GM10266 (cell line): ENCODE results near the gene LHX3.

Source experiments
- DNase-seq: peaks from one replicate; pipeline ENCODE4 v3.0.0; 2012; ENCODE audit errors: extremely low spot score
- TF ChIP-seq, protein P1 (sequence below): IDR thresholded peaks from 2 replicates; pipeline ENCODE4 v1.5.1; 2012; ENCODE audit warnings: mild to moderate bottlenecking, low read depth; ENCODE audit not compliant: control insufficient read depth, insufficient read depth; ENCODE audit errors: missing control alignments

The LHX3 gene

DNA sequence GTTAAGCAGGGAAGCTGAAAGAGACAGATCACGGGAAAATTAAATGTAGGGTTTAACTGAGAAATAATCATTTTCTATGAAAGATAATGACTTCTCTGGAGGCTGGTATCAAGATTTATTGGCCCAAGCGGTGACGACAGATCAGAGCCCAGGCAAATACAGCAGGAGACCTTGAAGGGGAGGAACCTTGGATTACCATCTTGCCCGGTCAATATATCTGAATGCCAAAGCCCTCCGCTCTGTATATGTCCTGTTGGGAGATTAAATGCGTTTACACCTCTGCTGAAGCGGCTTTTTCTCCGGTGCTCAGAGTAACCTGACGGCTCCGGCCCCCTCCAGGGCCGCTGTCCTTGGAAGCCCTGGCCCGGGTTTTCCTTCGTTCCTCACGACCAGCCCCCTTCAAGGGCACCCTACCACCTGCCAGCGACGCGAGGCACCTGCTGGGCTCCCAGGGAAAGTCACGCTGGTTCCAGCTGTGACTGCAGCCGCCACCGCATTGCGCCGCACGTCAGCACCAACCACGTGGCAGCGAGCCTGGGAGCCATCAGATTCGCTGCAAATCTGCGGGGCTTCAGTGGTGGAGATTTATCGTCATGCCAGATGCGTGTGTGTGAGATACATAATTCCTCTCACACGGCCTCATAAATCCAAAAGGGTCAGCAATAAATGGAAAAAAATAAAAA lies 45.1 kb upstream of the LHX3 start:
- TF ChIP-seq, protein P1, sequence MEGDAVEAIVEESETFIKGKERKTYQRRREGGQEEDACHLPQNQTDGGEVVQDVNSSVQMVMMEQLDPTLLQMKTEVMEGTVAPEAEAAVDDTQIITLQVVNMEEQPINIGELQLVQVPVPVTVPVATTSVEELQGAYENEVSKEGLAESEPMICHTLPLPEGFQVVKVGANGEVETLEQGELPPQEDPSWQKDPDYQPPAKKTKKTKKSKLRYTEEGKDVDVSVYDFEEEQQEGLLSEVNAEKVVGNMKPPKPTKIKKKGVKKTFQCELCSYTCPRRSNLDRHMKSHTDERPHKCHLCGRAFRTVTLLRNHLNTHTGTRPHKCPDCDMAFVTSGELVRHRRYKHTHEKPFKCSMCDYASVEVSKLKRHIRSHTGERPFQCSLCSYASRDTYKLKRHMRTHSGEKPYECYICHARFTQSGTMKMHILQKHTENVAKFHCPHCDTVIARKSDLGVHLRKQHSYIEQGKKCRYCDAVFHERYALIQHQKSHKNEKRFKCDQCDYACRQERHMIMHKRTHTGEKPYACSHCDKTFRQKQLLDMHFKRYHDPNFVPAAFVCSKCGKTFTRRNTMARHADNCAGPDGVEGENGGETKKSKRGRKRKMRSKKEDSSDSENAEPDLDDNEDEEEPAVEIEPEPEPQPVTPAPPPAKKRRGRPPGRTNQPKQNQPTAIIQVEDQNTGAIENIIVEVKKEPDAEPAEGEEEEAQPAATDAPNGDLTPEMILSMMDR, result no peak
- no peak for DNase-seq

DNA sequence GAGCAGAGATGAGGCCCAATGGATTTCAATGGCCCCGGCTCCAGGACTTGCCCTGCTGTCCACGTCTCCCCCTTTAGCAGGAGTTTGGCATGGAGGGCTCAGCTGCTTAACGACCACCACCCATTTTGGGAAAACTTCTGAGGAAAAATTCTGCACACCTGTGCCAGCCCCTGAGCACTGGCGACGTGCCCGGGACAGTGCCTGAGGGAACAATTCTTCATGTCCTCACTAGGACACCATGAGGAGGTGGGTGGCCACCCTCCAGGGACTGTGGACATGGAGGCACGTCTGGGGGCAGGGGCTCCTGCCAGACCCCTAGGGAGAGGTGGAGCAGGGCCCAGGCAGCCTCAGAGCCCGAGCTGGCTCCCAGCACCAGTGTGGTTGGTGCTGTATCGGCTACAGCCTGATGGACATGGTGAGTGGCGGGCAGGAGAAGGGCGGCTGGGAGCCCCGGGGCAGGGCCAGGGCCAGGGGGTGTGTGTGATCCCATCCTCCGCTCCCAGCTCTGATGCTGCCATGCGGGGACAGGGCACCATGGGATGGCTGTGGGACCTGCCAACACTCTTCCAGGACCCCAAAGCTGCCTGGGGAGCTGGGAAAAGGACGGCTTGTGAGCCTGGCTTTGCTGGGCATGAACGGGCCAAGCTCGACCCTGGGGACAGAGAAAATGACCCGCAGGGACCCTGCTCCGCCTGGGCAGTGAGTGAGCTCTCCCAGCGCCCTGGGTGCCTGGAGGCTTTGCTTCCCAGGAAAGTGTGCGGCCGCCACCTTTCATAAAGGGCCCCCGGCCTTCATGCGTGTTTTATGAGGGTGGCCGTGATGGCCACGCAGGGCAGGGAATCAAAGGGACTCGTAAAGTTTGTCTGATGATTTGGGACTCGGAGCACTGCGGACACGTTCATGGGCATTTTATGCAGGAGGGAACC lies 44.3 kb upstream of the LHX3 start:
- TF ChIP-seq, protein P1, result no peak
- DNase-seq, result no peak

DNA sequence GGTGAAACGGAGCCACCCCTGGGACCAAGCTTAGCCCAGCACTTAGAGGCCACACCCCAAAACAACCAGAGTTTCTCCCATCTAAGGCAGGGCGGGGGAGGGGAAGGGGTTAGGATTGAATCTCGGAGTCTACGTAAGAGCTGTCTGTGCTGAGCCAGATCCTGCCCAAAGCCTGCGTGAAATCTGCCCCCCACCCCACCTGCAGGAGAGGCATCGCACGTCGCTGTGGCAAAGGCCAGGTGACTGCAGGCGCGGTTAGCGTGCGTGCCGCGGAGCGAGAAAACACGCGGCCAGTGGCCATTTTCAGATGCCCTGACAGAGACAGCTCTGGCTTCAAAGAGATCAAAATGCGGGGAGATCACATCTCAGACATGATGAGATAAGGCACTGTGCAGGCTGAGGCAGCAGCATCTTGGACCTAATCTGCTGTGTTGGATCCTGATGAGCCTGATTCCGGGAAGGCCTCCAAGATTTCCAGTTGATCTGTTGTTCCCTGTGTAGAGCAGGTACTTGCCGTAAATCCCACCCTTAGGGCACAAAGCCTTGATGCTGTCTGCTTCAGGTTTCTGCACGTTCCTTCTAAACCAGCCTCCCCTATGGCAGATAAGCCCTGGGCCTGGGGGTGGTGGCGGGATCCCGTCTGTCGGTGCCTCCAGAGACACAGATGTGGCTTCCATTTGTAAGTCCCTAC lies 43.2 kb upstream of the LHX3 start:
- TF ChIP-seq, protein P1, result no peak
- no peak for DNase-seq

DNA sequence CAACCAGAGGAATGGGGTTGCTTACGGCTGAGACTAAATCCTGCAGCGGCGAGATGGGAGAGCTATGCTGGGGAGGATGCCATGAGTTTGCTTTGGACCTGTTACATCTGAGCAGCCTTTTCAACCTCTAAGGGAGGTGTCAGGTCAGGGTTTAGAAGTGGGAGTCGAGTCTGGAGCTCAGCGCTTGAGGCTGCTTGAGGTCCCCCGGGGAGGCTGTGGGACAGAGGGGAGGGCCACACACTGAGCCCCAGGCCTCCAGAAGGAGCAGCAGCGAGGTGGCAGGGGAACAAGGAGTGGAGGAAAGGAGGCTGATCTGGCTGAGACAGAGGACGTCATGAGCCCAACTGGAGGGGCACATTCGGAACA lies 42.6 kb upstream of the LHX3 start:
- TF ChIP-seq, protein P1, result no peak
- no peak for DNase-seq

DNA sequence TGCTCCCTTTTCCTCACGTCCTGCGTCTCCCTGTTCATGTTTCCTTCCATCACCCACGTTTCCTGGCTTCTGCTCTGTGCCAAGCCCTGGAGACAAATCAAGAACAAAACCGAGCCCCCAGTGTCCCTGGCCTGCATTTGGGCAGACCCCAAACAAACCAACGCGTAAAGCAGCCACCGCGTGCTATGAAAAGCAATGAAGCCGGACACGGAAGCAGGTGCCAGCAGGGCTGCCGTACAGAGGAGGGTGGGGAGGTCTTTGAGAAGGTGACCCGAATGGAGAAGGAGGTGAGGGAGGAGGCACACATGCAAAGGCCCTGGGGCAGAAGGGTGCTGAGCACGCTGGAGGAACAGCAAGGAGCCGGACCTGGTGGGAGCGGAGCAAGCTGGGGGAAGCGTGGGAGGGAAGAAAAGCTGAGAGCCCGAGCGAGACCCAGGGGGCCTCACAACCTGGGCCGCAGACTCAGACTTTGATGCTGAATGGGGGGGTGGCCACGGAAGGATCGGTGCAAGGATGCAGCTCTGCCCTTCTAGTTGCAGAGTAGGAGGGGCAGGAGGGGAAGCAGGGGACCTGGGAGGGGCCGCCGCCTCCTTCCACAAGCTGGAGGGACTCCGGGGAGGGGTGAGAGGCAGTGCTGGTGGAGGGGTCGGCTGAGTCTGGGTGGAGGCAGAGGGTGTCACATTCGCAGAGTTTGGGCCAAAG lies 42.1 kb upstream of the LHX3 start:
- TF ChIP-seq, protein P1, result no peak

DNA sequence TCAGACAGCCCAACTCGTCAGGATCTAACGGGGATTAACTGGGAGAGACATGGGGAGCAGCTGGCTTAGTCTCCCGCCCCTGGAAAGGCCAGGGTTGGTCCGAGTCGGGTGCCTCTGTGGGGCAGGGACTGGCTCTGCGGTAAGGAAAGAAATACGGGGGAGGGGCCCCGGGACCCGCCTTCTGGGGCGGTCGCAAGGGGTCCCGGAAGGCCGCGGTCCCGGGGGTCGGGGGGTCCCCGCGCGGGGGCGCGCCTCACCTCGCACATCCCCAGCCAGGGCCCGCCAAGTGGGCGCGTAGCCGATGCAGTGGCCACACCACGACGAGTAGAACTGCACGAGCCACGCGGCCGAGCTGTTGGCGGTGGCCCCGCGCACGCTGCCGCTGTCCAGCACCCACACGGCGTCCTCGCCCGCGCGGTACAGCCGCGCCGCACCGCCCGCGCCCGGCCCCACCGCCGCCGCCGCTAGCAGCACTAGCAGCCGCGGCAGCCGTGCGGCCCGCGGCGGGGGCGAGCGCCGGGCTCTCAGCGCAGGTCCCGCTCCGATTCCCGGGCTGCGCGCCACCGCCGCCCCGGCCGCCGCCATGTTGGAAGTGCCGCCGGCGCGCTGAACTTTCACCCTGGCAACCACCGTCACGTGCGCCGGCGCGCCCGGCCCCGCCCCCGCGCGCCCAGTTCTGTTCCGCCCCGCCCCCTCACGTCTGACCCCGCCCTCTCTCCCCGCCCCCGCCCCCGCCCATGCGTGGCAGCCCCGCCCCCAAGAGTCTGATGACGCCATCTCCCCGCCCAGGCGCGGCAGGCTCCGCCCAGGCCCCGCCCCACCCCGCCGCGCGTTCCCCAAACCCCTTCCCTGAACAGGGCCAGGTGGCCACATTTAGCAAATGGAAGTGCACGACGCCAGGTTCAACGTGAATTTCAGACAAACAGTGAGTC lies 40.6 kb upstream of the LHX3 start, which contains the start of gene QSOX2:
Gene QSOX2 (minus strand): TSS at position 594 of the 932 bp plus-strand sequence. CDS start 9 bp downstream, at position 585.
- DNase-seq, result peak; percentile 97
- TF ChIP-seq, protein P1, result no peak

More for the DNA sequence above, 42.1 kb upstream of the LHX3 start:
- no peak for DNase-seq
